Mononuclear cell (primary cell): ENCODE results near the gene GOLT1B. TPM values are rescaled to one million over a fixed set of nuclear protein-coding genes. Genes with fewer than 3 reads are reported as not detected.

ENCODE experiments used
- H3K27me3 ChIP-seq: 2 replicates; pipeline ENCODE4 v1.6.0; 2011; ENCODE audit warnings: low read length, control low read depth; ENCODE audit not compliant: insufficient read depth
- H3K4me1 ChIP-seq: 2 replicates; pipeline ENCODE4 v1.5.1; 2011; ENCODE audit warnings: mild to moderate bottlenecking, low read length, control low read depth; ENCODE audit not compliant: insufficient read depth
- H3K4me3 ChIP-seq: 2 replicates; pipeline ENCODE4 v1.5.1; 2011; ENCODE audit warnings: mild to moderate bottlenecking, low read length, moderate library complexity
- H3K9me3 ChIP-seq: 2 replicates; pipeline ENCODE4 v1.5.1; 2011; ENCODE audit warnings: low read depth, mild to moderate bottlenecking, control low read depth, low read length
- total RNA-seq: library from RNA; depleted of rRNA; stranded (reverse); fragments of >200 nt; gene quantifications from one replicate; pipeline ENCODE4 v1.2.3, GENCODE V29; 2012

The GOLT1B gene
- total RNA-seq, 1 donor: 116 TPM

GRCh38 chr12:21539797-21540196, 38.2 kb downstream of the GOLT1B start:
- Histone ChIP-seq H3K27me3 (no peaks in the 10 kb centered on the region), H3K4me3 (no peak overlapping the region), H3K4me1 (no peaks in the 10 kb centered on the region), H3K9me3 (no peaks in the 10 kb centered on the region)

GRCh38 chr12:21541773-21542172, 40.2 kb downstream of the GOLT1B start:
- Histone ChIP-seq H3K4me1 (no peaks in the 10 kb centered on the region), H3K4me3 (no peak overlapping the region), H3K9me3 (no peaks in the 10 kb centered on the region), H3K27me3 (no peaks in the 10 kb centered on the region)

GRCh38 chr12:21542403-21542802, 40.8 kb downstream of the GOLT1B start:
- H3K4me1 ChIP-seq: no peaks in the 10 kb centered on the region
- H3K4me3 ChIP-seq: no peak overlapping the region
- no peaks in the 10 kb centered on the region for H3K27me3 ChIP-seq
- no peaks in the 10 kb centered on the region for H3K9me3 ChIP-seq

GRCh38 chr12:21543151-21543550, 41.6 kb downstream of the GOLT1B start:
- no peaks in the 10 kb centered on the region for H3K4me1 ChIP-seq
- H3K4me3 ChIP-seq: no peak overlapping the region
- no peaks in the 10 kb centered on the region for H3K27me3 ChIP-seq
- no peaks in the 10 kb centered on the region for H3K9me3 ChIP-seq

GRCh38 chr12:21545557-21545956, 44.0 kb downstream of the GOLT1B start:
- no peaks in the 10 kb centered on the region for H3K4me1 ChIP-seq
- no peaks in the 10 kb centered on the region for H3K27me3 ChIP-seq
- no peak overlapping the region for H3K4me3 ChIP-seq

GRCh38 chr12:21546716-21547115, 45.1 kb downstream of the GOLT1B start:
- no peaks in the 10 kb centered on the region for H3K9me3 ChIP-seq
- H3K4me3 ChIP-seq: no peak overlapping the region
- H3K27me3 ChIP-seq: no peaks in the 10 kb centered on the region

More at GRCh38 chr12:21545557-21545956, 44.0 kb downstream of the GOLT1B start:
- H3K9me3 ChIP-seq: no peaks in the 10 kb centered on the region

GRCh38 chr12:21547437-21547836, 45.8 kb downstream of the GOLT1B start:
- Histone ChIP-seq H3K27me3 (no peaks in the 10 kb centered on the region), H3K4me3 (no peak overlapping the region), H3K4me1 (no peaks in the 10 kb centered on the region)

More at GRCh38 chr12:21546716-21547115, 45.1 kb downstream of the GOLT1B start:
- H3K4me1 ChIP-seq: no peaks in the 10 kb centered on the region

GRCh38 chr12:21551841-21552465, 50.4 kb downstream of the GOLT1B start:
- H3K27me3 ChIP-seq: no peaks in the 10 kb centered on the region
- H3K4me3 ChIP-seq: no peak overlapping the region
- H3K9me3 ChIP-seq: no peaks in the 10 kb centered on the region
- no peaks in the 10 kb centered on the region for H3K4me1 ChIP-seq

More at GRCh38 chr12:21547437-21547836, 45.8 kb downstream of the GOLT1B start:
- H3K9me3 ChIP-seq: no peaks in the 10 kb centered on the region

- H3K4me1 ChIP-seq: no peaks in the 10 kb centered on the region
- H3K9me3 ChIP-seq: no peaks in the 10 kb centered on the region
- no peak overlapping the region for H3K4me3 ChIP-seq
- H3K27me3 ChIP-seq: no peaks in the 10 kb centered on the region
Observed at GRCh38 chr12:21552635-21553328, 51.2 kb downstream of the GOLT1B start.

- H3K4me3 ChIP-seq: no peak overlapping the region
- H3K9me3 ChIP-seq: no peaks in the 10 kb centered on the region
- no peaks in the 10 kb centered on the region for H3K27me3 ChIP-seq
- H3K4me1 ChIP-seq: no peaks in the 10 kb centered on the region
Observed at GRCh38 chr12:21553329-21553675, 51.7 kb downstream of the GOLT1B start.

GRCh38 chr12:21558100-21558679, 56.6 kb downstream of the GOLT1B start:
- Histone ChIP-seq H3K9me3 (no peaks in the 10 kb centered on the region), H3K27me3 (no peaks in the 10 kb centered on the region), H3K4me1 (no peaks in the 10 kb centered on the region), H3K4me3 (no peak overlapping the region)

GRCh38 chr12:21559855-21560569, 58.4 kb downstream of the GOLT1B start:
- Histone ChIP-seq H3K27me3 (no peaks in the 10 kb centered on the region), H3K9me3 (no peaks in the 10 kb centered on the region), H3K4me3 (no peak overlapping the region), H3K4me1 (no peaks in the 10 kb centered on the region)

GRCh38 chr12:21561158-21561557, 59.6 kb downstream of the GOLT1B start:
- H3K4me3 ChIP-seq: no peak overlapping the region
- no peaks in the 10 kb centered on the region for H3K4me1 ChIP-seq
- no peaks in the 10 kb centered on the region for H3K27me3 ChIP-seq
- H3K9me3 ChIP-seq: no peaks in the 10 kb centered on the region

GRCh38 chr12:21562859-21563258, 61.3 kb downstream of the GOLT1B start:
- Histone ChIP-seq H3K9me3 (no peaks in the 10 kb centered on the region), H3K4me1 (no peaks in the 10 kb centered on the region), H3K4me3 (no peak overlapping the region), H3K27me3 (no peaks in the 10 kb centered on the region)

- Histone ChIP-seq H3K9me3 (no peaks in the 10 kb centered on the region), H3K4me1 (no peaks in the 10 kb centered on the region), H3K4me3 (no peak overlapping the region), H3K27me3 (no peaks in the 10 kb centered on the region)
Observed at GRCh38 chr12:21566223-21566906, 64.8 kb downstream of the GOLT1B start.
